Measurements from ENCODE around the gene NCBP2L.

DNA sequence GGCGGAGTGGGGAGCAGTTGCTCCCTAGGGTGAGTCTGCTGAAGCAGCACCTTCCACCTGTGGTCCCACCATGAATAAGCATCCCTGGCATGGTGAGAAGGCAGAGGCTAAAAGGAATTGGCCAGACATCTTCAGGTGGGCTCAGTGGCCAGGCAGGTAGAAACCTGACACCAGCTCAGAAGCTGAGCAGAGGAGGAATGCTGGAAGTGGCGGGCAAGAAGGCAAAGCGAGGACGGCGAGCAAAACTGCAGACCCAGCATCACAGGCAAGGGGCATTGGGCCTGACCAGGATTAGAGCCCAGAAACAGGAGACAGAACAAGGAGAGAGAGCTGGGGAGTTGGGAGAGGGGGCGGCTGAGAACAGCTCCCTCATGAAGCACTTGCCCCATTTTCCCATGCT is 27.3 kb upstream of the NCBP2L start:
- TF ChIP-seq, protein P1, sequence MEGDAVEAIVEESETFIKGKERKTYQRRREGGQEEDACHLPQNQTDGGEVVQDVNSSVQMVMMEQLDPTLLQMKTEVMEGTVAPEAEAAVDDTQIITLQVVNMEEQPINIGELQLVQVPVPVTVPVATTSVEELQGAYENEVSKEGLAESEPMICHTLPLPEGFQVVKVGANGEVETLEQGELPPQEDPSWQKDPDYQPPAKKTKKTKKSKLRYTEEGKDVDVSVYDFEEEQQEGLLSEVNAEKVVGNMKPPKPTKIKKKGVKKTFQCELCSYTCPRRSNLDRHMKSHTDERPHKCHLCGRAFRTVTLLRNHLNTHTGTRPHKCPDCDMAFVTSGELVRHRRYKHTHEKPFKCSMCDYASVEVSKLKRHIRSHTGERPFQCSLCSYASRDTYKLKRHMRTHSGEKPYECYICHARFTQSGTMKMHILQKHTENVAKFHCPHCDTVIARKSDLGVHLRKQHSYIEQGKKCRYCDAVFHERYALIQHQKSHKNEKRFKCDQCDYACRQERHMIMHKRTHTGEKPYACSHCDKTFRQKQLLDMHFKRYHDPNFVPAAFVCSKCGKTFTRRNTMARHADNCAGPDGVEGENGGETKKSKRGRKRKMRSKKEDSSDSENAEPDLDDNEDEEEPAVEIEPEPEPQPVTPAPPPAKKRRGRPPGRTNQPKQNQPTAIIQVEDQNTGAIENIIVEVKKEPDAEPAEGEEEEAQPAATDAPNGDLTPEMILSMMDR (conservative IDR thresholded peaks at IDR 0.05; ENCODE audit: low read depth, low read length) = no peak
- no peak for TF ChIP-seq EZH2 (IDR thresholded peaks at IDR 0.05; ENCODE audit: low read length, unreplicated experiment)
- no peak for TF ChIP-seq EZH2phosphoT487 (IDR thresholded peaks at IDR 0.05; ENCODE audit: borderline replicate concordance, low read length)

Measured in PC-3 (cell line).